NCI-H128 (cell line): Measurements from ENCODE around the gene DCBLD1.

Source experiments
- DNase-seq: peaks from one replicate; lab custom pipeline; 2025; ENCODE audit not compliant: unreplicated experiment; lab: John Stamatoyannopoulos, UW

The DCBLD1 gene

DNA sequence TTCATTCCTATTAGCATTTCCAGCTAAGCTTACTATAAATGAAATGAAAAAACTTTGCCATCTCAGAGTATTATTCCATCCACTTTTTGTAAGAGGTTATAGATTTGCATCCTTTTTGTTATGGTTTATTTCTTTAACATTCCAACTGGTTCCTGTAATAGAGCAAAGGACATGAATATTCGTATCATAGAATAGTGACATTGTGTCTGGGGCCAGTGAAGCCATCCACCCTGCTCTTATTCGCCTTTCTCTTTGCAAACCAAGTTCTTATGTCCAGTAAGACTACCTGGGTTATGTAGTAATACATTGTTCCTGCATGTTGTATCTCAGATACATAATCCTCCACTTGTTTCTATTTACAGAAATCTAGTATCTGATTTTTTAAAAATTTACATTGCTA is 43.1 kb downstream of the DCBLD1 start:
- DNase-seq = no peak

DNA sequence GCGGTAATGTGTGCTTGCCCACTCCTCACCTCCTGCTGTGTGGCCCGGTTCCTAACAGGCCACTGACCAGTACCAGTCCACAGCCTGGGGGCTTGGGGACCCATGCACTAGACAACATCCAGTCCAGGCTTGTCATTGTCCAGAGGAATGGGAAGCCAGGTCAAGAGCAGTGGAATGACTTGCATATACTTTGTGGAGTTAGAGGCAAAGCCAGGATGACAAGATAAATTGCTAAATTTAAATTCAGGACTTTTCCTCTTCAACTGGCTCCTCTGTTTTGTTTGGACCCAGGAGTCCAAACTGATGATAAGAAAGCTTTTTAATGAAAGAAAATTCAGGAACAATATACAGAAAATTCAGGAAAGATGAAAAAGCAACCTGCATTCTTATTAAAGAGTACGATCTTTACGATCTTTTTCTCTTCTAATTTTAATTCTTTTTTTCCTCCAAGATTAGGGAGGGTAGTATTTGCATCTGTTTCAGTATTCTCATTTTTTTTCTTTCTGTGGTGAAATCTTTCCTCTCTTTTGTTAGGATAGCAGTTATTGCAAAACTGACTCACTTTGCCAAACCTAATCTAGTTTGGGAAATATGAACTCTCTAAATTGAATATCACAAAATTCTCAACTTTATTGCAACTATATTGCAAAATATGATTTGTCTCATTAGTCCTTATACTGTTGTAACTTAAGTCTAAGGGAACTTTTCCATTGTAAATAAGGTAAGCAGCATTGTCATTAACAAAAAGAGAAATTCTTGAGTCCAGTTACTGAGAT is 48.2 kb downstream of the DCBLD1 start:
- DNase-seq = no peak

DNA sequence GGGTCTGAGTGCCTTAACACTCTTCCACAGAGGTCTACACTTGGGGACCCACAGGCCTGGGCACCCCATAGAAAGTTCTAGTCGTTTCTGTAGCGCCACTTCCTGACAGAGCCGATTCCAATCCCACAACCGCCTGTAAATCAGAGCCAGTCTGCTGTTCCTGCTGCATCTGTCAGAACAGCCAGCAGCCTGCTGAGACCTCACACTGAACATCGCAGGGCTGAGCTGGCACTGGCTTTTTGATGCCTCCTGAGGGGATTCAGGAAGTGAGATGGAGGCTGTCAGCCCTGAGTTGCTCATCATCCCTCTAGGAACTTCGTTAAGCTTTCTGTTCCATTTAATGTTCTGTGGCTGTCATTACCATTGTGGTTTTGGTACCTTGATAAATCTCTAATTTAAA is 48.9 kb downstream of the DCBLD1 start:
- no peak for DNase-seq

DNA sequence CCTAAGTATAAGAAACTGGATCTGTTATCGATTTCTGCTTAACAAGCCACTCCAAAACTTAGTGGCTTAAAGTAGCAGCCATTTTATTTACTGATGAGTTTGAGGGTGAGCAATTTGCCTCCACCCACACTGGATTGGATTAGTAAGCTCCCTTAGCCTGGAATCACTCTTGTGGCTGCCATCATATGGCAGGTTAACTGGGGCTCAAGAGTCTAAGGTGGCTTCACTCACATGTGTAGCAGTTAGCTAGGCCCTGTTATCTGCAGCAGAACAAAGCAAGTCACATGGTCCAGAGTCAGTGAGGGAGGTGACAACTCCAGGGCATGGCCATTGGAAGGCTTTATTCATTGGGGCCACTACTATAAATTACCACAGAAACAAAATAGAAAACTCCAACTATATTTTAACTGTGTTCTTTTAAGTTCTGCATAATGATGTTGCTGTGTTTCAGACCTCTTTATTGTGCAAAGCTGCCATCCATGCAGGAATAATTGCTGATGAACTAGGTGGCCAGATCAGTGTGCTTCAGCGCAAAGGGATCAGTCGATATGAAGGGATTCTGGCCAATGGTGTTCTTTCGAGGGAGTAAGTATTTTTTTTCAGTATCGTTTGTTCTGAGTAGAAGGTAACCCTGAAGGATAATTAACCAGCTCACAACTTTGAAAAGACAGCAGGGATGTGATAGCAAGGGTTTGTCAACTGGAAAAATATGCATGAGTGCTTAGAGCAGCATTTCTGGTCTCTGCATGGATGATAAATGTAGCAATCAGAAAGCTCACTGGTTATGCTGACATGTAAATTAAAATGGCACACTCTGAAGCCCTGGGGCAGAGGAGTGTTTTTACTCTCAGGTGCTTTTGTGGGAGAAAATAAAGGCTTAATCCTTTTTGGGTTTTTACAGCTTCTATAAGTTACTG is 49.6 kb downstream of the DCBLD1 start:
- DNase-seq = no peak

DNA sequence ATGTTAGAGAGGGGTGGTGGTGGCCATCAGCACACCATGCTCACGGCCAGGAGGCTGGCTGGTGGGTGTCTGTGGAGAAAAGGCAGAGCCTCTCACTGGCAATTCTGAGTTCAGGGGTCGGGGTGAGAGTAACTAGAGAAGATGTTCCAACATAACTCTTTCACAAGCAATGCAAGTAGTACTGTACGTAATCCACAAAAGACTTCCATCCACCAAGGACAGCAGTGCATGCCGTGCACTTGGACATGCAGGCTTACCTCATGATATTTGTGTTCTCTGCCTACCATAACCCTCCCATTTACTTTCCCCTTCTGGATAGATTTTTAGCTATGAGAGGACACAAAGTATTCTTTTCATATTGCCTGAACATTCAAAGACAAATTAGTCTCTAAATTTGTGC is 51.3 kb downstream of the DCBLD1 start:
- DNase-seq = no peak

DNA sequence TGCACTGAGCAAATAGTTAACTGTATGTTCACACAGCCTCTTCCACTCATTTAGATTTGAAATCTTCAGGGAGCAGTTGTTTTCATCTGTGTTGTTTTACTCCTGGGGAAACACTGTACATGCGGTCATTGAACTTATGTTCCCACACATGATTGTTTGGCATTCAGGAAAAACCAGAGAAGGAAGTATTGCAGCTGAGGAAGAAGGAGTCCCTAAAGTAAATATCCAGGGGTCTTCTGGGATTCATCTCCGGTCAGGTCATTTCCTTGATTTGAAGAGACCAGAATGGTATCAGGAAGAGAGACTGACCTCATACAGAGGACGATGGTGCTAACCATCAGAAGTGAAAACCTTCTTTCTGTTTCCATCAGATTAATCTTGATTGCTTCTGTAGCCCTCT is 52.5 kb downstream of the DCBLD1 start:
- DNase-seq = no peak

DNA sequence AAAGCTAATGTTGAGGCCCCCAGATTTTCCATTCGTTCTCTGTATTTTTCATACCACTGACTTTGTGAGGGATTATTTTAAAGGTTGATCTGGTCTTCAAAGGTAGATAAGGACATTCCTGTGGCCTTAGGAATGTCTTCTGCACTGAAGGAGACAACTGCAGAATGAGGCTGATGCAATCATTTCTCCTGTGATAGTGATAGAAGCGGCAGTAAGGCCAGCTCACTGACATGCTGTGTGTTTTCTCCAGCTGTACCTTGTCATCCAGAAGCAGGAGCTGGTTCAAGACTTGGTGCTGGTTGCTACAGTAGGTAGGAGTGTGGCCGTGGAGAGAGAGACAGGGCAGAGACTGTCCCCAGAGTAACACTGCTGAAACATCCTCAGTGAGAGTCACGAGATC is 53.8 kb downstream of the DCBLD1 start:
- DNase-seq = no peak

DNA sequence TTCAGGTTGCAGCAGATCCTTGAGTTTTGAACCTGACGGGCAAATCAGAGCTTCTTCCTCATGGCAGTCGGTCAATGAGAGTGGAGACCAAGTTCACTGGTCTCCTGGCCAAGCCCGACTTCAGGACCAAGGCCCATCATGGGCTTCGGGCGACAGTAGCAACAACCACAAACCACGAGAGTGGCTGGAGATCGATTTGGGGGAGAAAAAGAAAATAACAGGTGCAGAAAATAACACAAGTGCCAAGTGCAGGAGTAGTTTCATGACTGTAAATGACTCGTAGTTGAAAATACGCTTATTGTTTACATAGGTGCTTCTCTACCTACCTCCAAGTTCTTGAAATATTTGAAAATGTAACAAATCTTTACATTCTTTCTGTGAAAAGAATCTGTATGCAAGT is 56.1 kb downstream of the DCBLD1 start:
- no peak for DNase-seq

DNA sequence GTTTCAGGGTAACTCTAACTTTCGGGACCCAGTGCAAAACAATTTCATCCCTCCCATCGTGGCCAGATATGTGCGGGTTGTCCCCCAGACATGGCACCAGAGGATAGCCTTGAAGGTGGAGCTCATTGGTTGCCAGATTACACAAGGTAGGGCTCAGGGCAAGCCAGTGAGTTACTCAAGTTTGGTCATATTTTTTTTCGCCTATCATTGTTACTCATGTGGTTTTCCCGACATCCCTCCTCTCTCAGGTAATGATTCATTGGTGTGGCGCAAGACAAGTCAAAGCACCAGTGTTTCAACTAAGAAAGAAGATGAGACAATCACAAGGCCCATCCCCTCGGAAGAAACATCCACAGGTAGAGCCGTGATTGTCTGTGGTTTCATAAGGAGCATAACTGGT is 58.2 kb downstream of the DCBLD1 start:
- no peak for DNase-seq

DNA sequence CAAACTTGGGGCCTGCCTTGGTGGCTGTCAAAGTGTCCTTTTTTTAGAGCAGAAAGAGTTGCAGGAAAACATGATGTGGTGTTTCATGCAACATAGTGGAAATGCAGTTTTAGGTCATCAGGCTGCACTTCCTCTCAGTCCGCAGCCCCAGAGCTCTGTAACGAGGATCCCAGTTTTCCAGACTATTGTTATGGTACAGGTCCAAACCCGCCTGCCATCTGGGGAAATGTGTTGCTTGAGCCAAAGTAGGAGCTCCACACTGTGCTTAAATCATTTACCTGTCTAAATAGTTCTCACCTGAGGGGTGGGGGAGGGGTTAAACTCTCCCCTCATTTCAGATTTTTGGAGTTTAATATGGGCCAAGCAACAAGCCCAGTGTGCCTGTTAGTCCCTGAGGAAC is 60.0 kb downstream of the DCBLD1 start:
- DNase-seq = no peak

DNA sequence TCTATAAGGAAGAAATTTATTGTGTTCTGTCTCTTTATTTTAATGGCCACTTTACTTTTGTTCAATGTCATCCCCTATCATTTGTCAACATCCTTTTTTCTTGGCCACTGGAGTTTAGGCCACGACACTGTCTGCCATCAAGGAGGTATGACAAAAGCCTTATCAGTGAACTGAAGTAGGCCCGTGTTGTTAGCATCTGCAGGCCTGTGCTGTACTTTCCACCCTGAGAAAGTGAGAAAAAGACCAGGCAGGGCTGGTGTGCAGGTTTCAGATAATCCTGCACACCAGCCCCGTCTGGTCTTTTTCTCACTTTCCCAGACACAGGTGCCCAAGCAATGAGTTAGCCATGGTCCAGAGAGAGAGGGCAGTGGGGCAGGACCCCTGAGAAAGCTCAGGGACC is 62.2 kb downstream of the DCBLD1 start:
- no peak for DNase-seq

DNA sequence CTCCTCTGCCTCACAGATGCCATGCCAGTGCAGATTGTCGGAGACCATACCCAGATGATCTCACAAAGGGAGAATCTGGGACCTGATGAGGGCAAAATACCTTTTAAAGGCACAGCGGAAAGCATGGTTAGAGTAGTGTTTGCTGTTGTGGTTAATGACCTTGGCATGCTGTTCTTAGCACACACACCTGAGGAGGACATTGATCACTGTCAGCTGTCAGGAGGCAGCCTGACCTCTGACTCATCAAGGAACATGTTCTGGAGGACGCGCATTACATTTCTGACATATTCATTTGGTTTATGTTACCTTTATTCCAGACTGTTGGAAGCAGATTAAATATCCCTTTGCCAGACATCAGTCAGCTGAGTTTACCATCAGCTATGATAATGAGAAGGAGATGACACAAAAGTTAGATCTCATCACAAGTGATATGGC is 62.7 kb downstream of the DCBLD1 start:
- no peak for DNase-seq

DNA sequence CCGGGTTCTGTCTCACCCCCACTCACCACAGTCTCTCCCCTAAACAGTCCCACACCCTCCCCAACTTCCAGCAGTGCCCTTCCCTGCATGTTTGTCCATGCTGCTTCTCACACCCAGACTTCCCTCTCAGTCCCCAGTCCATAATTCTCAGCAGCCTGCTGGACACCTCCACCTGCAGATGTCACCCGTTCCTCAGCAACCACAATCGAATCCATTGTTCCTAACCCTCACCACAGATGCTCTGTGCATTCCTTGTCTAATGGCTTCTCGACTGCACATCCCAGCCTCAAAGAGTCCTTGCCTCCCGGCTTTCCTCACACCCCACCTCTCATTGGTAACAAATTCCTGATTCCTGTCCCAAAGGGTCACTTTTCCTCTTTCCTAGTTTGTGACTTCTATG is 64.2 kb downstream of the DCBLD1 start:
- no peak for DNase-seq

DNA sequence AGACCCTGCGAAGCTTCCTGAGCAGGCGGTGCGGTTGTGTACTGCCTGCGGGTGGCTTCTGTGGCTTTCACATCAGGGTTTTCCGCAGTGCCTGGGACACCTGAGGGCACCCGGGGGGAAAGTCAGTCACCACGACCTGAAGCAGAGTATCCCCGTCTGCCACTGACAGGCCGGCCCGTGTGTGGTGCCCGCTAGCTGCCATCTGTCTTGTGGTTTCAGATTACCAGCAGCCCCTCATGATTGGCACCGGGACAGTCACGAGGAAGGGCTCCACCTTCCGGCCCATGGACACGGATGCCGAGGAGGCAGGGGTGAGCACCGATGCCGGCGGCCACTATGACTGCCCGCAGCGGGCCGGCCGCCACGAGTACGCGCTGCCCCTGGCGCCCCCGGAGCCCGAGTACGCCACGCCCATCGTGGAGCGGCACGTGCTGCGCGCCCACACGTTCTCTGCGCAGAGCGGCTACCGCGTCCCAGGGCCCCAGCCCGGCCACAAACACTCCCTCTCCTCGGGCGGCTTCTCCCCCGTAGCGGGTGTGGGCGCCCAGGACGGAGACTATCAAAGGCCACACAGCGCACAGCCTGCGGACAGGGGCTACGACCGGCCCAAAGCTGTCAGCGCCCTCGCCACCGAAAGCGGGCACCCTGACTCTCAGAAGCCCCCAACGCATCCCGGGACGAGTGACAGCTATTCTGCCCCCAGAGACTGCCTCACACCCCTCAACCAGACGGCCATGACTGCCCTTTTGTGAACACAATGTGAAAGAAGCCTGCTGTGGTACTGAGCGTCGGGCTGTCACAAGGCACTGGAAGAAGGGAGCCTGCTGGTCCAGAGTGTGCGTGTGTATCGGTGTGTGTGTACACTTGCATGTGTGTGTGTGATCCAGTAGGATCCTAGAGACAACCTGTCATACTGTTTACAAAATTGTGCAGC is 65.5 kb downstream of the DCBLD1 start:
- DNase-seq = no peak

DNA sequence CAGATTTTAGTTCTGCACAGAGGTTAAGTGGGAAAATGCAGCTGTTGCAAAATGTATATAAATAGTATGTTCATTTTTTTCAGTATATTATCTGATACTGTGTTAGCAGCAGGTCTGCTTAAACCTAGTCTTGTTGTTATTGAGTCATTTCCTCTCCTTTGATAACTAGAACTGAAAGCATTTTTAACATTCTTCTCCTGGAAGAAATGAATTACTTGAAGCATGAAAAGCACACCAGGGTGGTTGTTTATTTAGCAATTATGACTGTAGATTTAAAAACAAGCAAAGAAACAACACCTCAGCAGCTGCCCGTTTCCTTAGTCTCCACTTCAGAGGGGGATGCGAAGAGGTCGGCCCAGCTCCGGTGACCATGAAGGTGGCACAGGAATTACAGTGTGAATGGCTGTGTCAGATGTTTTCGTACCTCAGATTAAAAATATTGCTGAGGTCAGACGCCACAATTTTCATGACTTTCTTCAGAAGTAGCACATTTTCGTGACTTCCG is 66.4 kb downstream of the DCBLD1 start:
- DNase-seq = no peak

DNA sequence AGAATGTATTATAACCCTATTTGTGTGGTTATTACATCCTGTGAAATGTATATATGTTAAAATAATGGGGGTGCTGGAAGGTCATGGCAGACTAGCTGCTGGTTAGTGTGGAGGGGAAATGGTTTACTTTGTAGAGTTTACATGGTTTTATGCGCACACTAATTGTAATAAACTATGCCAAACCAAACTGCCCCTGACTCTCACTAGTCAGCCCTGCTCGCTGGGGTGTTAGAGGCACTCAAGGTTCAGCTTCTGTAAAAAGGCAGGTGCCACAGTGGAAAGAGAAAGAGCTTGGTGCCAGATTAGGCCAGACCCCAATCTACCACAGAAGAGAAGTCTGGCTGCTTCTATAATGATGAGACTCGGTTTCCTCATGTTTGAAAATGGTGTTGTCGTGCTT is 67.1 kb downstream of the DCBLD1 start:
- DNase-seq = no peak

DNA sequence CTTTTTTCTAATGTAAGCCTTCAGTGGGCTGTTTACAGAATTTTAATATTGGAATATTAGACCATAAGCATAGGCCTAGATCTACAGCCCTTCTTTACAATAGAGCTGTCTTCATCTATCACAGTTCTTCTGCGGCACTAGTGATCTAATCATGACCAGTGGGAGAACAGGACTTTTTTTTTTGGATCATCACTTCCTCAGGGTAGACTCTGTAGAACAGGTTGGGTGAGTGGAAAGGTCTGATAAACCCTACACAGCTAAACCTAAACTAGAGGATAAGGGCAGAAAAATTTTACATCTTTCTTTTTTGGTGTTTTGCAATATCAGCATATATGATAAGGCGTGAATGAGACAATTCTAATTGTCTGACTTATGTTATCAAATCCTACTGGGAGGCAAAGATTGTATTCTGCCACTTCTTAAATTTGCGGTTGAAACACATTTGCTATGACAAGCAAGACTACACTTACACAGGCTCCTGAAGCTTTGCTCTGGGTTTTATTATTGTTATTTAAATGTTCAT is 67.7 kb downstream of the DCBLD1 start:
- DNase-seq = no peak

DNA sequence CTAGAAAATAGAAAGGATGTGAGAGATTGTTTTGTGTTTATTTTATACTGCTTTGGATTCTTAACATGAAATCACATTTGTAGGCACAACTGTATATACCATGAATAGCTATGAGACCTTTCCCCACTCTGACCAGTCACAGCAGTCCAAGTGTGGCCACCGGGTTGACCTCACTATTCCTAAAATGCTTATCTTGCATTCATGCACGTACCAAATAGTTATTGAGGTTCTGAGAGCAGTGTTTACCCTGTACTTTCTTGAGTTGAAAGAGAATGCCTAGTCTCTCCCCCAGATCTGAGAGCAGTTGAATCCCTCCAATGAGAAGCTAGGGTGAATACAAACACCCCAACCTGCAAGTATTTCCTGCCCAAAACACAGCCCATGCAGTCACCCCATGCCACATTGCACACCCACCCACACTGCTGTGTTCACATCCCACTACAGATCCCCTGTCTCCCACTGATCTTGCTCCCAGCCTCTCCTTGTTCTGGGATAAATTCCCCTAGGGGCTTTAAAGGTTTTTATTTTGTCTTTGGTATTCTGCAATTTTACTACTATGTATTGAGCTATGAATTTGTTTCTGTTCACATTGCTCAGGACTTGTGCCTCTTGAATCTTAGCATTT is 68.3 kb downstream of the DCBLD1 start:
- no peak for DNase-seq

DNA sequence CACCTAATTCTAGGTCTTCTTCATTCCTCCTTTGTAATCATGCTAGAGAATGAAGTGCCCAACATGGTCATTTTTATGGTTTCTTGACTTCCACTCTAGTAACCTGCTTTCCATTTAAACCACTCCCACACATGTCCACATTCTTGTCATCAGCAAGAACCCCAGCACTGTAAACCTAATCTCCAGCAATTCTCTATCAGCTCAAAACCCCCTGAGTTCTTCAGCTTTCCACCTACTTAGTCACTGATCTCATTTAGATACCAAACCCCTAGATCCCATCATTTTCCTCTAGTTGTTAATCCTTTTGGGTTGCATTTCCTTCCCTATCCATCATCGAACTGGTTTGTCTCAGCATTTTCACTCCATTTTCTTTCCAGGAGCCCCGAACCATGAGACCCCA is 70.1 kb downstream of the DCBLD1 start:
- DNase-seq = no peak

DNA sequence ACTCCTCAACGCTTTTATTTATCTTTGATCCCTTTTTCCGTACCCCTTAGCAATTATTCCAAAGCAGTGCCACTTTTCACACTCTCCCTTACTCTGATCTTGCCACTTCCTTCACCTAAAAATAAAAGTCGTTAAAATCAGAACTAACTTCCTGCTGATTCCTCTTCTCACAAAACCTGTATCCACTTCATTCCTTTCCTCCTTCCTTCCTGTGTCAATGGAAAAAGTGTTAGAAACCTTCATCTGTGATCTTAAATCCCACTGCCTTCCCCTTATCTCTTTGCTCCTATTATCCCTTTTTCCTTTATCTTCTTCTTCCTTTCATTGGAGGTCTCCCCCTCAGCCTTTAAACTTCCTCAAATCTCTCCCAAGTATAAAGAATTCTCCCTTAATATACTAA is 70.7 kb downstream of the DCBLD1 start:
- DNase-seq = no peak
